ENCODE data around the gene ADAMTS7. TPM values are rescaled to one million over a fixed set of nuclear protein-coding genes. Genes with fewer than 3 reads are reported as not detected.
A peak's percentile ranks its signal among the peaks of the same experiment; 100 is the strongest.
"Not testable (repeated sequence)": the region's sequence is repeated elsewhere in the genome, so short reads cannot be mapped to it uniquely, and the experiment has no call there.

Gene ADAMTS7
- total RNA-seq, 1 donor from 2014 or later: 12.6 TPM

DNA sequence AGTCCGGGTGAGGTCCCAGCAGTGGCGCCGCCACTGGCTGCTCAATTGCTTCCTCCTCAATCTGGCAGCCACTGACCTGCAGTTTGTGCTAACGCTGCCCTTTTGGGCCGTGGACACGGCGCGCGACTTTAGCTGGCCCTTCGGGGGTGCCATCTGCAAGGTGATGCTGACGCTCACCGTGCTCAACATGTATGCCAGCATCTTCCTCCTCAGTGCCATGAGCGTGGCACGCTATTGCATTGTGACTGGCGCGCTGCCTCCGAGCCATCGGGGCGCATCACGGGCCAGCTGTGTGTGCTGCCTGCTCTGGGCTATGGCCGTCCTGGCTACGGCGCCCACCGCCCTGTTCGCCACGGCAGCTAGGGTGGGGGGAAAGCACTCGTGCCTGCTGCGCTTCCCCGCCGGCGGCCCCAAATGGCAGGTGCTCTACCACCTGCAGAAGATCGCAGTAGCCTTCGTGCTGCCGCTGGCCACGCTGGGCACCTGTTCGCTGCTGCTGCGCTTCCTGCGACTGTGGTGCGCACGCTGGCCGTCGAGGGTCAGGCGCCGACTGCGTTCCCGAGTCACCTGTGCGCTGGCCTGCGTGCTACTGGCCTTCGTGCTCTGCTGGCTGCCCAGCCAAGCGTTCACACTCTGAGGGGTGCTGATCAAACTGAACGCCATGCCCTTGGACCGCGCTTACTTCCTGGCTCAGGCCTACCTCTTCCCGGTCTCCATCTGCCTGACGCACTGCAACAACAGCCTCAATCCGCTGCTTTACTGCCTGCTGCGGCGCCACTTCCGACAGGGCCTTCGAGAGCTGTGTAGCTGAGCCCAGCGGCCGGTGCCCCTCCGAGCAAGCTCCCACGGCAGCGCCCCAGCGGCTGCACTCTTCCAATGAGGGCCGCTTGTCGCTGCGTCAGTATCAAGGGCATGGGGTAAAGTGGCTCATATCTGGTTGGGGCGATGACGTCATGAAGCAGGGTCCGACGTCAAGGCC lies 20.3 kb upstream of the ADAMTS7 start:
- DNase-seq: no peak

GRCh38 chr15:78830514-78831228 lies 19.4 kb upstream of the ADAMTS7 start:
- DNase-seq: peak; percentile 51

DNA sequence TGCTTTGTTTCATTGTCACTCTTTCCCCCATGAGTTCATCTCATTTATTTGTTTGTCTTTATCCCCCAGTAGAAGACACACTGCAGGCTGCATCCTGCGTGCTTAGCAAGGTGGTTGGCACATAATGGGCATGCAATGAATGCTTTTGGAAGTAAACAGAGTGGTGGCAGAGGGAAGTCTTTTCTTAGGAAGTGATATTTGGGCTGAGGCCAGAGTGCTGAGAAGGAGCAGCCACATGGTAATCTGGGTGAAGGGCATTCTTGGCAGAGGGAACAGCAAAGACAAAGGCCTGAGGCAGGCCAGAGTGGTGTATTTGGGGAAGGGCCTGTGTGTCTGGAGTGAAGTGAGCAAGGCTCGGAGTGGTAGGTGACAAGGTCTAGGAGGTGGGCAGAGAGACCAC lies 17.7 kb upstream of the ADAMTS7 start:
- peak; percentile 4 for DNase-seq

- DNase-seq: peak; percentile 41
Observed at GRCh38 chr15:78822514-78822913, 11.2 kb upstream of the ADAMTS7 start.

DNA sequence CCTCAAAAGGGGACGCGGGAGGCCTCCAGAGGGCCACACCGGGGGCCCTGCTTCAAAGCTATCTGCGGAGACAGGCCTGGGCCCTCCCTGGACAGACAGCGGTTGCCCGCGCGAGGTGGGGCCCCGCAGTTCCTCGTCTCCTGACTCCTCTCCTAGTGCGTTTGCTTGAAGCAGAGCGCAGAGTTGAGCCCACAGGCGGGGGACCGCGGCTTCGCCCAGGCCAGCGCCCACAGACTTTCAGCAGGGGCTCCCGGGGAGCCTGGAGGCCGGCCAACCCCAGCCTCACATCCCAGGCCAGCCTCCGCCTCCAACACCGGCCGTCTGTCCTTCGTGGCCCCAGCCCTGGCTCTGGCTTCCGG lies 540 bp upstream of the ADAMTS7 start:
- DNase-seq: no peak

DNA sequence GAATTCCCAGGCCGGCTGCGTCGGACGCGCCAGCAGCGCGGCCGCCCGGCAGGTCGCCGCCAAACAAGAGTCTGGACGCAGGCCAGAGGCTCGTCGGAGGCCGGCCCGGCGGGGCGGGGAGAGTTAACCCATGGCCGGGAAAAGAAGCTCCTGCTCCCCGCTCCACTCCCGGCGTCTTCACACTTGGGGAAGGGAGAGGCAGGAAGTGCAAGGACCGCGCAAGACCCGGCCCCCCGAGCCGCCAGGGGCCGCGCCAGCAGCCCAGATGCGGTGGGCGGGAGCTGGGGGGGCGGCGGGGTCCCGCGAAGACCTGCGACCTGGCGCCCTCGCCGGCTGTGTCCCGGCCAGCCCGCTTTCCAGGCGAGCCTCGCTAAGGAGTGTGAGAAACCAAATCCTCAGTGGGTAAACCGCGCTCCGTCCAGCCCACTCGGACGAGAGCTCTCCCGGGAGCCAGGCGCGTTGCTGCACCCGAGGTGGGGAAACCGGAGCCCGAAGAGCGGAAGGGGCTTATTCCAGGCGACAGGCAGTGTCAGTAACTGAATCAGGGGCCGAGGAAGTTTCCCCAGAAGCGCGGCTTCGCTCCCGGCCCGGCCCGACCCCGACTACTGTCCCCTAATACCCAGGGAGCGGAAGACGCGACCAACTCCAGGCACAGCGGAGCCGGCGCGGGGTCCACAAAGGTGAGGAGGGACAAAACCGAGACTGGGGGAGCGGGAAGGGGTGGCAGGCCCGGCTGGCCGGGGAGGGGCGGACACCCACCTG lies 721 bp downstream of the ADAMTS7 start:
- DNase-seq: peak; percentile 68

- DNase-seq: no peak
Observed at GRCh38 chr15:78810003-78810361, 1.3 kb downstream of the ADAMTS7 start.

DNA sequence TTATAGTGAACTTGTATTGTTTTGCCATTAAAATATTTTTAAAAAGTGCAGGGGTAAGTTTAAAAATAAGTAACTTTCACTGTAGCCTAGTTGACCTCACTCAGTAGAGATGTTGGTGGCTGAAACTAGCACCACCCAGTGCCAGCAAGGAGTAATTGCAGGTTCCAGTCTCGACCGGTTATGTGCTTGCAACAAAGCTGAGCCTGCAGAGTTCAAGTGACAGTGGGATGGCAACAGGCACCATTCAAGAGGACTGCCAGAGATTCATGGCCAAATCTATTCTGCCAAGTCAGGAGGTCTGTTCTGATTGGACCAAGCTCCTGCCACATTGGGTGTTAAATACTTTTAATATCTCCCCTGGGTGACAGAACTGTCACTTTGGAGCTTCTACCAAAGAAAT lies 2.7 kb downstream of the ADAMTS7 start:
- DNase-seq: peak; percentile 68

- no peak for DNase-seq
Observed at GRCh38 chr15:78807359-78807758, 3.9 kb downstream of the ADAMTS7 start.

DNA sequence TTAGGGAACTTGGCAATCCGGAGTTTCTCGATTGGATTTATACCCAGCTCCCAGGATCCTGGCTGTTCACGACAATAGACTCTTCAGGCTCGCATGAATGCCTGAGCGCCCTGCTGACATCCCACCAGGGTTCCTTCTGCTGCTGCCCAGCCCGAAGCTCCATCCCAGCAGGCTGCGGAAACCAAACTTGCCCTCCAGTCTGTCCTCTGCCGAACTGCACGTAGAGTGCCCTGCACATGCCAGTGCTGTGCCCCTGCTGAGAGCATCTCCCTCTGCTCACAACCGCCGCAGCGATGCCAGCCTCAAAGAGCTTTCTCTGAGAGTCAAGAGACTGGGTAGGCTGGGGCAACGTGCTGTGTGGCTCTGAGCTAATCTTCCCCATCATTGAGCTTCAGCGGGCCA lies 6.9 kb downstream of the ADAMTS7 start:
- DNase-seq: no peak

DNA sequence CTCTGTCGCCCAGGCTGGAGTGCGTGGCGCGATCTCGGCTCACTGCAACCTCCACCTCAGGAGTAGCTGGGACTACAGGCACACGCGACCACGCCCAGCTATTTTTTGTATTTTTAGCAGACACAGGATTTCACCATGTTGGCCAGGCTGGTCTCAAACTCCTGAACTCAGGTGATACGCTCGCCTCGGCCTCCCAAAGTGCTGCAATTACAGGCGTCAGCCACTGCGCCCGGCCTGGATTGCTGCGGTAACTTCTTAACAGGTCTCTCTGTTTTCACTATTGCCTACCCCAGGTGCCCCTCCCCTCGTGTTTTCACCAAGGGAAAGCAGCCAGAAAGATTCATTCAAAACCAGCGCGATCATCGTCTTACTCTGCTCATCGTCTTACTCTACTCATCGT lies 10.5 kb downstream of the ADAMTS7 start:
- DNase-seq: no peak

GRCh38 chr15:78800189-78800588 lies 11.1 kb downstream of the ADAMTS7 start:
- no peak for DNase-seq

- DNase-seq: not testable (repeated sequence)
Observed at GRCh38 chr15:78799102-78799501, 12.2 kb downstream of the ADAMTS7 start.

GRCh38 chr15:78798355-78798754 lies 12.9 kb downstream of the ADAMTS7 start:
- not testable (repeated sequence) for DNase-seq

DNA sequence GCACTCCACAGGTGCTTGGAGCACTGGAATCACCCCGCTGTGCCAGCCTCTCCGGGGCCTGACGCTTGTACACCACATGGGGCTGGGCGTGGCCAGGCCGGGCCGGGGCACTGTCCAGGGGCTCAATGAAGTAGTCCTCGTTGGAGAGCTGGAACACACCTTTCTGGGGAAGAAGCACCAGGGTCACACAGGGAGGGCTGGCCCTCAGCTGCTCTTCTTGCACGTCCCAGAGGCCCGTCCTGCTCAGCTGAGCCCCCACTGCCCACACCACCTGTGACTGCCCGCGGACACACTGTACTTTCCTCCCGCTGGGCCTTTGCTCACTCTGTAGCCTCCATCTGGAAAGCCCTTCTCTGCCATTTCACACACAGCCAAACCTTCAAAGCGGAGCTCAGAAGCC lies 13.3 kb downstream of the ADAMTS7 start:
- DNase-seq: no peak

GRCh38 chr15:78796510-78796909 lies 14.8 kb downstream of the ADAMTS7 start:
- no peak for DNase-seq

DNA sequence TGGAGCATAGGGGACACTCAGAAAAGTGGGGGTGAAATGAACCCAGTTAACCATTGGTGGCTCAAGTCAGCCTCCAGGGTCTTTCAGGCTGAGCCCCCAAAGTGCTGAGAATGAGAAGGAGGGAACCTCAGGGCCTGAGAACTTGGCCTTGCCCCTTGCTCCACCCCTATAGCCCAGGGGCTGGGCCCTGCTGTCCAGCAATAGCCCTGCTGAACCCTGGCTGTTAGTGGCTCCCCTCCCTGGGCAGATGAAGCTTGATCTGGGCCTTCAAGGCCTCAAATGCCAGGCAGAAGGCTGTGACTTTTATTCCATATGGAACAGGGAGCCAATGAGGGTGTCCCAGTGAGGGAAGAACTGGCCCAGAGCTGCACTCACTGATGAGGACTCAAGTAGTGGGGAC lies 16.2 kb downstream of the ADAMTS7 start:
- DNase-seq: no peak

GRCh38 chr15:78794446-78794845 lies 16.8 kb downstream of the ADAMTS7 start:
- DNase-seq: not testable (repeated sequence)

GRCh38 chr15:78791357-78791756 lies 19.9 kb downstream of the ADAMTS7 start:
- DNase-seq: no peak

GRCh38 chr15:78790027-78790426 lies 21.2 kb downstream of the ADAMTS7 start:
- DNase-seq: no peak

GRCh38 chr15:78789615-78790014 lies 21.6 kb downstream of the ADAMTS7 start:
- no peak for DNase-seq

DNA sequence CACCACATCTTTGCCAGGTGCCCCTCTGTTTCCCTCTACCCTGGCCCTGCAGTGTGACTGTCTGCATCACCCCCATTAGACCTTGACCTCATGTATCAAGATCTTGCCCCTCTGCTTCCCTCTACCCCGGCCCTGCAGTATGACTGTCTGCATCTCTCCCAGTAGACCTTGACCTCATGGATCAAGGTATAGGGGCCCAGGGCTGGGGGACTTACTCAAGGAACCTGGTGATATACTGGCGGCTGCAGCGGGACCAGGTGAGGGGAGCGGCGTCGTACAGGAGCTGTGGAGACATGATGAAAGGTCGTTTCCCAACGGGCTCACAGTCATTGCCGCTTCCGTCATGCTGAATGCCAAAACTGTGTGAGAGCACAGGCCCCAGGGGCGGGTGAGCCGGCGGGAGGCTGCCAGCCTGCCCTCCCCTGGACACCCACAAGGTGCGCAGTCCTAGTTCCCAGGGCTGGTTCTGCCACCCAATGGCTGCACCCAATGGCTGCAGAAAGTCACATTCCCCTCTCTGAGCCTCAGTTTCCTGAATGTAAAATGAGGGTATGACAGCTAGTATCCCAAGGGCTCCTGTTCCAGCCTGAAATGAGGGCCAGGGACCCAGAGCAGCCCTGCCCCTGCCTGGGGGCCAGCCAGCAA lies 23.1 kb downstream of the ADAMTS7 start:
- DNase-seq: no peak

DNA sequence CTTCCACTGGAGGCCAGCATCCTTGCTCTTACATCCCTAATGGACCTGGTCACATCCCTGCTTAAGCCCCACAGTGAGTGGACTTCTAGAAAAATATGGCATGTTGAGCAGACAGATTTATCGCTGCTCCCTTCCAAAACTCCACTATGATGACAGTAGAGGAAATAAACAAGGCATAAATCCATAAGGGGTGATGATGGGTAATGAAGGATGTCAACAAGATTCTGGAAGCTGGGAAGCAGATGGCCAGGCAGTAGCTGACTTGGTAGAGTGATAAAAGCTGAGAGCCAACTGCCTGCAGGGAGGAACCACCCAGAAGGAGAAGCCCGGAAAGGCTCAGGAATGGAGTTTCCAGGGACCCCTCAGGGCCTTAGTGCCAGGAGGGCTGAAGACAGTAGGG lies 28.9 kb downstream of the ADAMTS7 start:
- DNase-seq: not testable (repeated sequence)

Measured in dermis blood vessel endothelial cell (primary cell).